ENCODE measurements around the gene ZDHHC14.

The ZDHHC14 gene

DNA sequence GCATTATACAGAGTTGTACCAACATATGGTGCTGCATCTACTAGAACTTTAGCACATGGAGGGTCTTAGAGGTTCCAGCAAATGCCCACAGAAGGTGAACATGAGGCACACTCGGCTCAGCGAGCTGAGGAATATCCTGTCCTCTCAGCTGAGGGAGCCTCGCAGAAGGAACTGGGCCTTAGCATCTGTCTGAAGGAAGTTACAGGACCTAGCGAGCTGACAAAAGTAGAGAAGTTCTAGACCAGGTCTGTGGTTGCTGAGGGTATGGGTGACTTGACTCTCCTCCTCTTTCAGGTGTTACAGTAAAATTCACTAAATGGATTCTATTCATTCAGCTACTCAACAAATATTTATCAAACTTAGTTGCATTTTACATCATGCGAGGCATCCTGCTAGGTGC, 157.2 kb downstream of the ZDHHC14 start:
- no peak for DNase-seq

DNA sequence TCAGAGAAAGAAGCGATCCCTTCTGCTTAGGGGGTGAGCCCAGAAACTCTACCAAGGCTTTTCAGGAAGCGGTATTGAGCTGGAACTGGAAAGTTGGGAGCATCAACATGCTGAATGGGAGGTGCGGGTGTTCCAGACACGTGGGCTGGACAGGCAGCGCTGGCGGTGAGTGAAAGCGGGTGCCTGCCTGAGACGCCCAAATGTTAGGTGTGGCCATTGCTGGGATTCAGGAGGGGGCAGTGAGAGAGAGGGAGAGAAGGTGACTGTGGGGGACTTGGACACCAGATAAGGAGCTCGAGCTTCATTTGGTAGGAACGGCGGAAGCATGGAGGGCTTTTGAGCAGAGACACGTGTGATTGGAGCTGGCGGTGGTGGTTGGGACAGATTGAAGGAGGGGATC, 157.7 kb downstream of the ZDHHC14 start:
- no peak for DNase-seq

DNA sequence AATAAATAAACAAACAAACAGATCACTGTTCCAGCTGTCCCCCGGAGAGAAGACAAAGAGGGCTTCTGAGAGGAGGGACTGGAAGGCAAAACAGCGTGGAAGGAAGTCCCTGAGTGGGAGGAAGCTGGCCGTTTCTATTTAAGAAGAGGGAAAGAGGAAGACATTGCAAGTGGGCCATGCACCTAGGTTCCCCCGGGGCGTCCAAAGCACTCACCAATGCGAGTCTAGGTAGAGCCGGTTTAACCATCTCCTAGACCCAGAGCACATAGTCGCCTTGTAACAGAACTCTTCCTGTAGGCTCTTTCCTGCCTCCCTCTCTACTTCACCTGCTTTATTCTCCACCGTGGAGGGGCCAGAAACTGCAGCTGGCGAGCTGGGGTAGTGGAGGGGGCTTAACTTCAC, 158.4 kb downstream of the ZDHHC14 start:
- DNase-seq: no peak

DNA sequence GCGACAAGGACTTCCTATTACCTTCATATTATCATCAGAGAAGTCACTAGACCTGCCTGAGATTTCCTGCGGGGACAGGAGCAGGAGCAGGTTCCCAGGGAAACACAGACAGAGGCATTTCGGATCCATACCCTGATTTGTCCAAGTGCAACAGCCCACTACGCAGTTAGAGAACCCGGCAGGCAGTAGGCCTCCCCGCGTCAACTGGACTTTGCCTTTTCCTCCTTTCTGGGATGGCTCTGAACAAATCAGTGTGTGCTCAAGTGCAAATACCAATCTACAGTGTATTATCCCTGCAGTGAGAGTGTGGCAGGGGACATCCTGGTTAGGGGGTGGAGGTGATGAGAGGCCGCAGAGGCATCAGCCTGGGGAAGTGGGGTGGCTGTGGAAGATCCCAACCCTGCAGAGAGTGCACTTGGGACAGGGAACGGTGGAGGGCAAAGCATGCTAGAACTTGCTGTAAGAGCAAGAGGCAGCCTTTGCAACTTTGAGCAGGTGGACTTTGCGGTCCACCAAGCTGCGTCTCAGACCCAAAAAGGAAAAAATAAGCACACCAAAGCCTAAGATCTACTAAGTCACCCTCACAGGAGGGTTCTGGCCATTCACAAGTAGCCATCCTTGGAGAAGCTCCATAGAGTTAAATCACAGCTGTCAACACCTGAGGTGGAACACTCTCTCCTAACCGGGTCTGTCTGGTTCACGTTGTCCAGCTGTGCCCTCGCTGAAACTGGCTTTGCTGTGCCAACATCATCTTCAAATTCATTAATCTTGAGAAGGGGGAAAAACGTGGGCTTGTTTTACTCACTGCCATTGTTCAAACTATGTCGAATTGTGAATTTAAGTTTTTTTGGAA, 159.1 kb downstream of the ZDHHC14 start:
- DNase-seq: no peak

- no peak for DNase-seq
Measured at GRCh38 chr6:157541618-157542413, 160.8 kb downstream of the ZDHHC14 start.

- DNase-seq: no peak
Measured at GRCh38 chr6:157542414-157543160, 161.6 kb downstream of the ZDHHC14 start.

GRCh38 chr6:157546321-157546720, 165.3 kb downstream of the ZDHHC14 start:
- no peak for DNase-seq

- DNase-seq: no peak
Measured at GRCh38 chr6:157547112-157547511, 166.1 kb downstream of the ZDHHC14 start.

- DNase-seq: no peak
Measured at GRCh38 chr6:157548635-157549467, 167.9 kb downstream of the ZDHHC14 start.

GRCh38 chr6:157549468-157549745, 168.4 kb downstream of the ZDHHC14 start:
- no peak for DNase-seq

- no peak for DNase-seq
Measured at GRCh38 chr6:157550114-157550989, 169.4 kb downstream of the ZDHHC14 start.

DNA sequence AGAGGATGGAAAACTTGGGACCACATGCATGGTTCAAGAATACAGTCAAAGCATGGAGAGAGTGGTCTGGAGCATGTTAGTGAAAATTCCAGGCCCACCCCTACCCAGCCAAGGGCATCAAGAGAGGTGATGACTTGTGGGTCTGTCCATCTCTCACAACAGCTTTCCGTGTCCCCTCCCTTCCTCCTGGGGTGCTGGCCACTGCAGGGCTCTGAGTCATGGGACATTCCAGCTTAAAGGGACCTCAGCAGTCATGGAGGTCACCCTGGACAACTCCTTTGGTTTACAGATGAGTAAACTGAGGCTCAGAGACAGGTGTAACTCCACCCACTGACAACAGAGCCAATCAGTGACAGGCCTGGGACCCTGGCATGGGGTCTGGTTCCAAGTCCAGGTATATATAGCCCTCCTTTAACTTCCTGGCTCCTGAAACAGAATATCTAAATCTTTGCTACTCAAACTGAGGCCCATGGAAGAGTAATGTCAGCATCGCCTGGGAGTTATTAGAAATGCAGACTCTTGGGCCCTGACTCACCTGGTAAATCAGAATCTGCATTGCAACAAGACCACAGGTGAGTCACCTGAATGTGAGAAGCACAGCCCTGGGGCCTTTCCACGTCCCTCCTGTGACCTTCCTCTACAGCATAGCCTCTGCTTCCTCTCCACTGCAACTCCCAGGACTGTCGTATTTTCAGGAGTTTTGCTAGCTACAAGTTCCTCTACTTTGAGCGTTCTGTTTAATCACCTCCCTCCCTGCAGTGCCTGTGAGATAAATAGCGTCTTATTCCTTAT, 170.2 kb downstream of the ZDHHC14 start:
- DNase-seq: no peak

DNA sequence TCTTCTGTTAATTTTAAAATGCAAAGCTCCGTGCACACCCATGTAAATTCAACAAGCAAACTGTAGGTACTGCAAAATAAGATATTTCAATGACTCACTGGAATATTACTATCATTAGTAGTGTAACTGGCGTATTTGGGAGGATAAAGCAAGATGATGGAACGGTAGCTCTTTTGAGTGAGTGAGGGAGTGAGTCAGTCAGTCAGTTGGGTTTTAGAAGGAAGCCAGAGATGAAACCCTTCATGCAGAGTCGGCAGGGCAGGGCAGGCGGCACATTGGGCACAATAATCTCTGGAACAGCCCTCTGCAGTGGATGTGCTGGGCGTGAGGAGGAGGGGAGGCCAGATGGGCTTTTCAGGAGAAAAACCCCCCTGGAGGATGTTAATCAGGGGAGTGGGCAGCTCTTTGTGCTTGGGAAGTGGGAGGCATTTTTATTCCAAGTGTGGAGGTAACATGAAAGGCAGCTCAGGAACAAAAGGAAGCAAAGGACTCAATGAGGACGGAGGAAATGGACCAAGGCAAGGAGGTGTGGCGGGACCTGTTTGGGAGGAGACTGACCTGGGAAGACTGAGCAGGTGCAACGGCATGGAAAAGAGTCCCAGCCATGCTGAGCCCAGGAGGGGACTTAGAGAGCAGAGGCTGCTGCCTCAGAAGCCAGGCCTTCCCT, 171.2 kb downstream of the ZDHHC14 start:
- DNase-seq: no peak

DNA sequence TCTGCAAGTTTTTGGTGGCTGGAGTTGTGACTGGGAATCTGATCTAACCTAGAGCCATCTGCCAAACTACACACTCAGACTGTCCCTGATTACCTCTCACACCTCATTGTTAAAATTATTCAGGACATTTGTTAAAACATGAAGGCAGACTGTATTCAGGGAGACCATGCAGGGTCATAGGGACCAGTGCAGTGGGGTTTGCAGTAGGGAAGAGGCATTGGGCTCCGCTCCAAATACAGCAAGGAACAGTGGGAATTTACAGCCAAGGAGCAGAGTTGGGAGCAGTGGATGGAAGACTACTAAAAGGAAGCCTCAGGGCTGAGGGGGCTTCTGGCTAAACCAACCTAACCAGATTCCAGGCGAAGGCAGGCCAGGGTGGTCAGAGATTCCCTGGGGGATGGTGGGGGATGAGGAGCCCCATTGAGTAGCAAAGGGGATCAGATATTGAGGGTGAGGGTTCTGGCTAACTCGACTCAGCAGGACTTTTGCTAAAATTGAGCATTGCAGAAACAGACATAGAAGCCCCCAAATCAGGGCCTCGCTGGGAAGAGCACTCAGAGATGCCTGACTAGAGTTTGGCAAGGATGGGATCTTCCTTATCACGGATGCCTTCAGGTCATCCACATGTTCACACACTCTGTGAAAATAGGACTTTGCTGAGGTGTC, 172.0 kb downstream of the ZDHHC14 start:
- no peak for DNase-seq

DNA sequence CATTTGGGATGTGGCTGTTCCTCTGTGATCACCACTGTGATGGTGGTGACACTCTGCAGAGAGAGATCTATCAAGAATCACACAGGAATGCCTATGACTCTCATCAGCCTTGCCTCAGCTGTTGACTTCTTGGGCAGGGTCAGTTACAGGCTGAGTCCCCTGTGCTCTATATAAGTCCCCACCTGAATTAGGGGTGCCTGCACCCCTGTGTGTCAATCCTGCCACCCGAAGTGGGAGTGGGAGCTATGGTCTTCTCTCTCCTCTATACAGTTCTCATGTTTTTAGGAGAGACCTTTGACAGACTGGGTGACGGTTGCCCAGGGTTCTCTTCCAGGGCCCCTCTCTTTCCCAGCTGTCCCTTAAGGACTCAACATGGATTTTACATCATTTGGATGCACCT, 173.8 kb downstream of the ZDHHC14 start:
- no peak for DNase-seq

DNA sequence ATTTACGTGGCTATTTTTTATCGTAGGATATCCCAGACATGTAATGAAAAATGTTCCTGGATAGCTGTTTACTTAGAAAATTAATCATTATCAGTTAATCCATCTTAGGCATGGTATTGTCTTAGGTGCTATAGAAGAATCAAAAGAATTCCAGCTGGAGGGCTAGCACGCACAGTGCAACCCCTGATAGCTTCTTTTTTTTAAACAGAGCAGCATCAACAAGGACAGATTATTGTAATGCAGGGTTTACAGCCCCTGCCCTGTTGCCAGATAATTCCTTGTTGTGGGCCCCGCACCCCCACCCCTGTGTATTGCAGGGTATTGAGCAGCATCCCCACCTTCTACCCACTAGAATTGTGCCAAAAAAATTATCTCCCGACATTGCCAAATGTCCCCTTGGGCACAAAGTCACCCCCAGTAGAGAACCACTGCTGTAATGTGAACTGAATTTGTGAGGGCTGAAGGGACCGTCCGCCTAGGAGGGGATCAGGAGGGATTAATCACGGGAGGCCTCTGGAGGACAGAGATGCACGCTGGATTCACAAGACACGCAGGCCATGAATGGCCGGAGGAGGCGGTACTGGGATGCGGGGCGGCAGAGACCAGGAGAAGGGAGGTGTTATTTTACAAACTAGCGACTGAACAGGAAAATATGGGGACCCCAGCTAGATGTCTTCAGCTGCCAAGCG, 174.6 kb downstream of the ZDHHC14 start:
- no peak for DNase-seq

DNA sequence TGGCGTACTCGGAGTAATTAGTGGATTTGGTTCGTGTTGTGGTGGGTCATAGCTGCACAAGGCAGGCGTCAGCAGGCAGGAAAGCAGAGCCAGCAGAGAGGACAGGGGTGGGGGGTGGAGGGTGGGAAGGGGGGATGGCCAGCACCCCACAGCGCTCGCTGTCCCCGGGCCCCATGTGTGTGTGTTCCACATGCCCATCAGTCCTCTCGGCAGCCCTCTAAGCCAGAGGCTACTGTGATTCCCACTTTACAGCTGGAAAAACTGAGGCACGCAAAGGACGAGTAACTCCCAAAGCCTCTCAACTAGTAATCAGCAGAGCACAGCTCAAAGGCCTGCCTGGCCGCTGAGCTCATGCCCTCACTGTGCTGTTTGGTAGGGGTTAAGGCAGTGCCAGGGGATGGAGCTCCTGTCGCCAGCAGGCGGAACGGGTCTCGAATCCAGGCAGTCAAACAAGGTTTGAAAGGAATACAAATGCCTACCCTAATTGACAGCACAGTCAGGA, 175.2 kb downstream of the ZDHHC14 start:
- no peak for DNase-seq

DNA sequence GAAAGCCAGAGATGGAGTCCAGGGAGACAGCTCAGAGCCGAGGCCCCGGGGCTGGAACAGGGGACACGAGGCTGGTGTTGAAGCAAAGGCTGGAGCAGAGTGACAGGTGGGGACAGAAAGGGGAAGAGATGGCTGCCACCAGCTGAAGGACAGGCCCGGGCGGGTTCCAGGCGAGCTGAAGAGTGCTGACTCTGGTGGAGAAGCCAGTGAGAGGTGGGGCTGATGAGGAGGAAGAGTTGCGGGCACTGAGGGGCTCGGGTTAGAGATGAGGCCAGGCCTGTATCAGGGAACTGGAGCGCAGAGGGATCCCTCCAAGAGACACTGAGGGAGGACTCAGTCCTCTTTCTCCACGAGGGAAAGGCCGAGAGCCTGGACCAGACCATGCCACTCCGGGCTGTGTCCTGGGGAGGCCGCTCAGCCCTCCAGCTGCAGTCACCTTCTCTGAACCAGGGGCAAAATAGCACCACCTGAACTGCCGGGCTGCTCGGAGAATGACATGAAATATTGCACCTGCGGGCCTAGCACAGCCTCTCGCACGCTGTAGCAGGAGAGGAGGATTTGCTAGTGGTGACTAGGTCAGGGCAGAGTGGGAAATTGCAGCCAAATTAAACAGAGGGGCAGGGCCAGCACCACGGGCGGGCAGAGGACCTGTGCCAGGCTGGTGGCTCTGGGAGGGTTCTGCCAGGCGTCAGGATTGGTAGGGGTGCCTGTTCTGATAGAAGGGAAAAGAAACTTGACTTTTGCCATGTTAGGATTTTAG, 175.9 kb downstream of the ZDHHC14 start:
- no peak for DNase-seq

All from activated CD4-positive, alpha-beta T cell treated with anti-CD3 and anti-CD28 coated beads, Interleukin-2, amount 50 U/mL, for 4 hours (primary cell).